Fibroblast of mammary gland (primary cell): ENCODE measurements around the gene OR1K1.

Experiments
- DNase-seq: peaks from one replicate; pipeline ENCODE4 v3.0.0-alpha.2; 2010; ENCODE audit warnings: low read depth
- H3K4me3 ChIP-seq: 2 replicates; pipeline ENCODE4 v1.5.1; 2011; ENCODE audit warnings: low read depth, mild to moderate bottlenecking, low read length, moderate library complexity; ENCODE audit not compliant: control insufficient read depth
- TF ChIP-seq, protein P1 (sequence below): conservative IDR thresholded peaks from 2 replicates; pipeline ENCODE4 v1.5.1; 2011; ENCODE audit warnings: low read depth, low read length, inconsistent platforms; ENCODE audit not compliant: control insufficient read depth, insufficient read depth

The OR1K1 gene

GRCh38 chr9:122780026-122780425, 19.9 kb upstream of the OR1K1 start:
- TF ChIP-seq, protein P1, sequence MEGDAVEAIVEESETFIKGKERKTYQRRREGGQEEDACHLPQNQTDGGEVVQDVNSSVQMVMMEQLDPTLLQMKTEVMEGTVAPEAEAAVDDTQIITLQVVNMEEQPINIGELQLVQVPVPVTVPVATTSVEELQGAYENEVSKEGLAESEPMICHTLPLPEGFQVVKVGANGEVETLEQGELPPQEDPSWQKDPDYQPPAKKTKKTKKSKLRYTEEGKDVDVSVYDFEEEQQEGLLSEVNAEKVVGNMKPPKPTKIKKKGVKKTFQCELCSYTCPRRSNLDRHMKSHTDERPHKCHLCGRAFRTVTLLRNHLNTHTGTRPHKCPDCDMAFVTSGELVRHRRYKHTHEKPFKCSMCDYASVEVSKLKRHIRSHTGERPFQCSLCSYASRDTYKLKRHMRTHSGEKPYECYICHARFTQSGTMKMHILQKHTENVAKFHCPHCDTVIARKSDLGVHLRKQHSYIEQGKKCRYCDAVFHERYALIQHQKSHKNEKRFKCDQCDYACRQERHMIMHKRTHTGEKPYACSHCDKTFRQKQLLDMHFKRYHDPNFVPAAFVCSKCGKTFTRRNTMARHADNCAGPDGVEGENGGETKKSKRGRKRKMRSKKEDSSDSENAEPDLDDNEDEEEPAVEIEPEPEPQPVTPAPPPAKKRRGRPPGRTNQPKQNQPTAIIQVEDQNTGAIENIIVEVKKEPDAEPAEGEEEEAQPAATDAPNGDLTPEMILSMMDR, result no peak

GRCh38 chr9:122781671-122782070, 18.3 kb upstream of the OR1K1 start:
- TF ChIP-seq, protein P1, result no peak
- H3K4me3 ChIP-seq, result no peak overlapping the region
- no peak for DNase-seq

More at GRCh38 chr9:122780026-122780425, 19.9 kb upstream of the OR1K1 start:
- no peak for DNase-seq
- no peak overlapping the region for H3K4me3 ChIP-seq

- no peak overlapping the region for H3K4me3 ChIP-seq
- TF ChIP-seq, protein P1, result no peak
- DNase-seq, result no peak
These were observed 14.7 kb upstream of the OR1K1 start for GRCh38 chr9:122785269-122785668.

DNA sequence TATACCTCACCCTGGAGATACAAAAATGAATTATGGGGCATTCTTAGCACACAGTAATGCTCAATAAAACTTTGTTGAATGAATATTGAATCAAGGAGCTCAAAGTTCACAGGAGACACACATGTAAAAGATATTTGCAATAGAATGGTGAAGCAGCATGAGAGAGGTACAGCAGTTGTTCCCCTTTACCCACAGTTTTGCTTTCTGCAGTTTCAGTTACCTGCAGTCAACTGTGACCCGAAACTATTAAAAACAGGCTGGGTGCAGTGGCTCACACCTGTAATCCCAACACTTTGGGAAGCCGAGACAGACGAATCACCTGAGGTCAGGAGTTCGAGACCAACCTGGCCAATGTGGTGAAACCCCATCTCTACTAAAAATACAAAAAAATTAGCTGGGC, 13.6 kb upstream of the OR1K1 start:
- H3K4me3 ChIP-seq, result no peak overlapping the region
- no peak for DNase-seq
- TF ChIP-seq, protein P1, result no peak

DNA sequence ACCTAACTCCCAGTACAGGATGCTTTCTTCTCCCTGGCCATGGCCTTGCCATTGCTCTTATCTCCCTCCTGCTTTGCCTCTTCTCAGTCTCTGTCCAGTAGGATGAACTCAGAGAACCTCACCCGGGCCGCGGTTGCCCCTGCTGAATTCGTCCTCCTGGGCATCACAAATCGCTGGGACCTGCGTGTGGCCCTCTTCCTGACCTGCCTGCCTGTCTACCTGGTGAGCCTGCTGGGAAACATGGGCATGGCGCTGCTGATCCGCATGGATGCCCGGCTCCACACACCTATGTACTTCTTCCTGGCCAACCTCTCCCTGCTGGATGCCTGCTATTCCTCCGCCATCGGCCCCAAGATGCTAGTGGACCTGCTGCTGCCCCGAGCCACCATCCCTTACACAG, 11.1 kb upstream of the OR1K1 start, which contains the start of gene OR5C1:
Gene OR5C1 (plus strand): TSS at position 103 of the 400 bp plus-strand sequence. CDS start 0 bp downstream, at position 103.
- no peak within 1 kb of the TSS for H3K4me3 ChIP-seq
- TF ChIP-seq, protein P1, result no peak
- no peak for DNase-seq

- H3K4me3 ChIP-seq, result no peak overlapping the region
- TF ChIP-seq, protein P1, result no peak
- no peak for DNase-seq
These were observed 10.5 kb upstream of the OR1K1 start for GRCh38 chr9:122789256-122790046.
